Activated CD8-positive, alpha-beta memory T cell treated with anti-CD3 and anti-CD28 coated beads, Interleukin-2, amount 50 U/mL, for 1 hour (primary cell): ENCODE measurements around the gene CALML4.
"Not testable (repeated sequence)": the region's sequence is repeated elsewhere in the genome, so short reads cannot be mapped to it uniquely, and the experiment has no call there.

Experiments
- DNase-seq: peaks from one replicate; pipeline ENCODE4 v3.0.0-alpha.2; 2020; ENCODE audit errors: extremely low read depth

Gene CALML4

GRCh38 chr15:68208136-68208535 lies 3.0 kb upstream of the CALML4 start:
- no peak for DNase-seq

DNA sequence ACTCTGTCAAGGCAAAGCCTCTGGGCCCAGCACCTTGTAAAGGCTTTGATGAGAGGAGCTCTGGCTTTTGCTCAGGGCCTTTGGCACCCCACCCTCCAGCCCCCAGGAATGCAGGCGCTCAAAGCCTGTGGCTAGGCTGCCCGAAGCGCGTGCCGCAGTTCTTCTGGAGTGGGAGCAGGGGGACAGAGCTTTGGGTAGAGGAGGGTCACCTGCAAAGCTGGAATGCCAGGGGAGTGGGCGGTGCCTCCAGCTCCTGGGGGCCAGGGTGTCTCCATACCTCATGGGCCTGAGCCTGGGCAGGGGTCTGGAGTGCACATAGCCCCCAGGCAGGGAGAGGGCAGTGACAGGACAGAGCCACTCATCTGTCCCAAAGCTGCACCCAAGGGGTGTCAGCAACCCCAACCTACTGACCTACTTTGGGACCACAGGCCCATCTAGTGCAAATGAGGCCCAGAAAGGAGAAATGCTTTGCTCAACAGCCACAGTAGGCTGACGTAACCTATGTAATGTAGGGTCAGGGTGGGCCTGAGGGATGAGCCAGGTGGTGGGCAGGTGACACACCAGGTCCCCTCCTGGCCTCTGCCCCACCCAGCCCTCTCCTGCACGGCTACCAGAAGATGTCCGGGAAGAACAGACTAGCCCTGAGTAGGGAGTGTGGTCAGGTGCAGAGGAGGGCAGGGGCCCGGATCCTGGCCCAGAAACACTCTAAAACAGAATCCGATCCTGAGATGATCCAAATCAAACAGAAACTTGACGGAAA lies 2.2 kb upstream of the CALML4 start:
- no peak for DNase-seq

DNA sequence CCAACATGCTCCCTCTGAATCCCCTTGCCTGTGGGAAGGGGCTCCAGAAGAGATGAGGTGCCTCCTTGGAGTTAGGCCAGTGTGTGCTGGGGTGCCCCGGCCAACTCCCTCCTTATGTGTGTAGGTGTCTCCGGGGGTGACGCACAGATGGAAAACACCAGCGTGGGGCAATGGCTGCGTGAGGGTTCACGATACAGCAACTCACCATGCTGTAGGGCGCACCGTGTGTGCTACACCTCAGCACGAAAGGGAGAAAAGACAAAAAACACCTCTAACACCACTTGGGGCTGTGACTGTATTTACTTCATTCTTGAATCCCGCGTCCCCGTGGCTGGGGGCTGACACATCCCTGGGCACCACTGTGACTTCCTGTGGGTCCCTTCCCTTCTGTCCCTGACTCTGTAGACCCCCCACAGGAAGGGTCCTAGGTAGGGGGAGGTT lies 1.6 kb upstream of the CALML4 start:
- DNase-seq: no peak

DNA sequence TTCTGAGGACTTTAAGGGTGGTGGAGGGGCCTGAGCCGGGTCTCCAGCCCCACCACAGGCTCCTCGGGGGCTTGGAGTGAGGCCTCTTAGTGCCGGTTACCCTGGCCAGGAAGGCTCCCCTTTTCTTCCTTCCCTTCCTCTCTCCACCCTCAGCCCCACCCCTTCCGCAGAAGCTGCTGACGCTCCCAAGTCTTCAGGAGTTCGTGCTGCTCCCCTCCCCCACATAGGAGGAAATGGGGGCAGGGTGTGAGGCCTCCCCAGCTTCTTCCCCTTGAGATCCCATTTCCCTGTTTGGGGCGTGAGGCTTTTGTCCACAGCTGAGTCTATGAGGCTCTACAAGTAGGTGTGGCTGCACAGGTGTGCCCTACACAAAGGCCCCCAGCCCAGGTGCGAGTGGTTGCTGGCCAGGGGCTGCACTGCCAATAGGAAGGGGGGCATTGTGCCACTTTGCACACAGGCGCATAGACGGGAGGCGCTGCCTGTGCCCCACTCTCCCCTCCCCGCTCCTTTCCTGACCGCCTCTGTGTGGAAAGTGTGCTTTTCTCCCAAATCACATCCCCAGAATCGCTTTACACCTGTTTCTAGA lies 915 bp upstream of the CALML4 start:
- DNase-seq: no peak

- no peak for DNase-seq
Measured at GRCh38 chr15:68205558-68205944, 419 bp upstream of the CALML4 start.

GRCh38 chr15:68204361-68204760 lies 771 bp downstream of the CALML4 start:
- no peak for DNase-seq

DNA sequence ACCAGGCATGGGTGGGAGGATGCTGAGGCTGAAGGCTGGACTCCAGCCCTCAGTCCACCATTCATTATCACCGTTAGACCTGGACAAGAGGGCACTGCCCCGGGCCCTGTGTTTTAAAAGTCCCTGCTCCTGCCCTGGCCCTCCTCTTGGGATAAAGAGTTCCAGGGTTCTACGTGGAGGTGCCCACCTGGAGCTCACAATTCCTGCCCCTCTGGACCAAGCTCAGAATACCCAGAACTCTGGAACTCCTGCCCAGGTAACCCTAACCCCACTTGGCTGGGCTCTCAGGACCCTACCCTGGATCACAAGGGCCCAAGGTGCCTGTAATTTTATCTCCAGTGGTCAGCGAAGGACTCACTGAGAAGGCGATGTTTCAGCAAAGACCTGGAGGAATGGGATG lies 1.2 kb downstream of the CALML4 start:
- DNase-seq: no peak

DNA sequence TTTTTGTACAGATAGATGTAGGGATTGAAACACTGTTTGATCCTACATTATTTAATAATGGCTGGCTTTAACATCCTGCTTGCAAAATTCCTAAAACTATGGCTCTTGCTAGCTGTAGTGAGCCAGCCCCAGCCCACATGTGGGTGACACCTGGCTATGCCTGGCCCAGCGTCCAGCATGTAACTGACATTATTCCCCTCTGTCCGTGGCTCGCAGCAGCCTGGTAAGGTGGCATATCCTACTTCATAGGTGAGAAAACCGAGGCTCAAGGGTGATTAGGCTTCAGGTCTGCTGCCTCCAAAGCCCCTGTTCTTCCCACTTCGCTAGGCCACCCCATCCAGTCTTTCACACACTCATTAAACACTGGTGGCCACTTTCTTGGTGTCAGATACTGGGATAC lies 1.6 kb downstream of the CALML4 start:
- no peak for DNase-seq

DNA sequence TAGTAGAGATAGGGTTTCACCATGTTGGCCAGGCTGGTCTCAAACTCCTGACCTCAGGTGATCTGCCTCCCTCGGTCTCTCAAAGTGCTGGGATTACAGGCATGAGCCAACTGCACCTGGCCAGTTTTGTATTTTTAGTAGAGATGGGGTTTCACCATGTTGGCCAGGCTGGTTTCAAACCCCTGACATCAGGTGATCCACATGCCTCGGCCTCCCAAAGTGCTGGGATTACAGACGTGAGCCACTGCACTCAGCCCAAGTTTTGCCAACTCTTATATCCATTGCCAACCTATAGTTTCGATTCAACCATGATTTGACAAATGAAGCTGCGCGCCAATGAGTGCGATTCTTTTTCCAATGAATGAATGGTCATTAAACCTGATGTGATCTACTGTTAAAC lies 2.1 kb downstream of the CALML4 start:
- not testable (repeated sequence) for DNase-seq

GRCh38 chr15:68201879-68202261 lies 3.3 kb downstream of the CALML4 start:
- DNase-seq: no peak

GRCh38 chr15:68201153-68201878 lies 3.8 kb downstream of the CALML4 start:
- no peak for DNase-seq

GRCh38 chr15:68200016-68200861 lies 4.9 kb downstream of the CALML4 start:
- DNase-seq: no peak

GRCh38 chr15:68199340-68199739 lies 5.8 kb downstream of the CALML4 start:
- DNase-seq: no peak

DNA sequence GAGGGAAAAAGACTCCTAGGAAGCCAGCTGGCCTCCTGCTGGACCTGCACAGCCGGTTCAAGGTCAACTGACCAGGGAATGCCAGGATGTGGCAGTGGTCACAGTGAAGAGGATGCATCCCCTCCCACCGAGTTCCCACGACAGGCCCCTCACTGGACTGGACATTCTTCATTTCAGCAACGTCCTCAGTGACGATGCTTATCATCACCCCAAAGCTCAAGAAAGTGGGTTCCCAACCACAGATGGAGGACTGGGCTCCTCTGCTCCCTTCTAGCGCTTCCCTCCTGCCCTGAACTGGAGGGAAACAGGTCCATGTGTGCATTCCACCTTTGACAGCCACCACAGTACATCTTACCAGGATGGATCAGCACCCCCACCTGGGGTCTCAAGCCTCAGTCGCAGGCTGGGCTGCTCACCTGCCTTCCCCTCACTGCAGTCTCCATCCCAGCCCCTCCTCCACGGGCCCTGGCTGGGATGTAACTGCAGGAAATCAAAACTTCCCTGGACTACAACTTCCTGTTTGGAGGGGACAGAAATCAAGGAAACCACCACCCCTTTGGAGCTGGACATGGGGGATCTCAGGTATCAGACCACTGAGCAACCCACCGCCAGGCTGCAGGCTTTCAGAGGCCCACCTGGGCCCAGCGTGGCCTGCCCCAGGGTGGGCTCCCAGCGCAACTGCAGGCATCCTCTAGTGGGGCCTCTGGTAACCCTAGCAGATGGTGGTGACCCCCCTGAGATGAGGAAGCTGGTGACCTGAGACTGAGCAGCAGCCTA lies 7.3 kb downstream of the CALML4 start:
- no peak for DNase-seq

- DNase-seq: no peak
Measured at GRCh38 chr15:68197170-68197492, 8.0 kb downstream of the CALML4 start.

DNA sequence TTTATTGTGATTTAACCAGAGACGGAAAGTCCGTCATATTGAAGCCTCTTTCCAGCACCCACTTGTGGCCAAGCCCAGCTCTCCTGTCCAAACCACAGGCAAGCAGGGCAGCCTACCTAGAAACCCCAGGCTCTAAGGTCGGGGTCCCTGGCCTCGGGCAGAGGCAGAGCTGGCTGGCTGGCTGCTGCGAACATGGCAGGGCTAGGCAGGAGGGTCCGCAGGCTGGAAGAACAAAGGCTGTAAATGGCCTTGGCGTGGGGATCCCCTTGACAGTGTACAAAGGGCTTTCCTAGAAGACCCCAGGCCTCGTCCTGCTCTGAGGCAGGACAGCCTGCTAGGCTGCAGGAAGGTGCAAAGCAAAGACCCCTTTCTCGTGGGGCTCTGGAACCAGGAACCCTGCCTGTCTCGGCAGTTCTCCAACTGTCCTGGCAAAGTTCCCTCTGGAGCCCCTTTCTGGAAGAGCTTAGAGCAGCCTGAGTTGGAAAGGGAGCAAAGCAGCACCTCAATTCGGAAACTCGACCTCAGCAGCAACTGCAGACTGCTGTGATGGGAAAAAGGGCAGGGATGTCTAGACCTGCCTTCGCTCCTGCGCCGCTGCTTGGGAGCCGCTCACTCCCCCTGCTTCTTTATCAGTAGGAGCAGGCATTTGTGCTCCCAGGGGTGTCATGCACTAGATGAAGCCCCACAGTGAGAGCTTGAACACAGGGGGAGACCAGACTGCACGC lies 8.5 kb downstream of the CALML4 start:
- DNase-seq: no peak

- DNase-seq: no peak
Measured at GRCh38 chr15:68195336-68196112, 9.6 kb downstream of the CALML4 start.

GRCh38 chr15:68192804-68193486 lies 12.2 kb downstream of the CALML4 start:
- DNase-seq: no peak

GRCh38 chr15:68192117-68192516 lies 13.0 kb downstream of the CALML4 start:
- DNase-seq: no peak
